Activated naive CD4-positive, alpha-beta T cell treated with anti-CD3 and anti-CD28 coated beads, Interleukin-2, amount 50 U/mL, for 72 hours (primary cell): ENCODE results near the gene HOPX. TPM values are rescaled to one million over a fixed set of nuclear protein-coding genes. Genes with fewer than 3 reads are reported as not detected.
"Not testable (repeated sequence)": the region's sequence is repeated elsewhere in the genome, so short reads cannot be mapped to it uniquely, and the experiment has no call there.

Experiments used
- ATAC-seq, 2 donors: fragments of 150-1000 bp; cut with Tn5 transposase; 2 replicates each; pipeline ENCODE4 v1.10.0; 2021; ENCODE audit warnings: mild to moderate bottlenecking in 2 of 2, moderate library complexity in 2 of 2
- DNase-seq, 2 donors: peaks; one replicate each; pipeline ENCODE4 v3.0.0; 2021 to 2022; ENCODE audit warnings: low spot score in 2 of 2
- H3K27ac Mint-ChIP-seq, 2 donors: one replicate each; pipeline ENCODE4 v1.8.0; 2022; ENCODE audit warnings: mild to moderate bottlenecking in 2 of 2, mixed read lengths in 2 of 2
- H3K36me3 Mint-ChIP-seq, 2 donors: one replicate each; pipeline ENCODE4 v1.8.0; 2022; ENCODE audit warnings: mixed read lengths in 2 of 2
- H3K9me3 Mint-ChIP-seq, 2 donors: one replicate each; pipeline ENCODE4 v1.8.0; 2022; ENCODE audit warnings: mixed read lengths in 2 of 2
- total RNA-seq, 2 donors: library from RNA; stranded (reverse); gene quantifications; one replicate each; pipeline ENCODE4 v1.2.3, GENCODE V29; 2022

Gene HOPX
- total RNA-seq, 2 donors from 2014 or later, result 21.0 to 33.5 TPM

- peaks cover 13 to 15% of the 10 kb centered on the region in 2 donors for H3K9me3 Mint-ChIP-seq
- no peak for DNase-seq
- H3K36me3 Mint-ChIP-seq, result peaks cover 22 to 23% of the 10 kb centered on the region in 2 donors
- no peak overlapping the region for H3K27ac Mint-ChIP-seq
- ATAC-seq, result no peak
These were observed 54.1 kb downstream of the HOPX start for GRCh38 chr4:56626963-56627362.

- no peak for ATAC-seq
- no peak for DNase-seq
- peaks cover 22 to 23% of the 10 kb centered on the region in 2 donors for H3K36me3 Mint-ChIP-seq
- peaks cover 13 to 15% of the 10 kb centered on the region in 2 donors for H3K9me3 Mint-ChIP-seq
- no peak overlapping the region for H3K27ac Mint-ChIP-seq
These were observed 54.7 kb downstream of the HOPX start for GRCh38 chr4:56626420-56626819.

GRCh38 chr4:56622176-56622575, 58.9 kb downstream of the HOPX start:
- Mint-ChIP-seq H3K27ac (no peak overlapping the region), H3K36me3 (peaks cover 23 to 29% of the 10 kb centered on the region in 2 donors), H3K9me3 (peaks cover 13 to 15% of the 10 kb centered on the region in 2 donors)
- ATAC-seq (no peak), DNase-seq (no peak)

- Mint-ChIP-seq H3K9me3 (peaks cover 5 to 7% of the 10 kb centered on the region in 2 donors), H3K36me3 (peaks cover 11 to 17% of the 10 kb centered on the region in 2 donors), H3K27ac (no peak overlapping the region)
- ATAC-seq (no peak), DNase-seq (no peak)
These were observed 61.3 kb downstream of the HOPX start for GRCh38 chr4:56619816-56620215.

- peaks cover 5 to 7% of the 10 kb centered on the region in 2 donors for H3K9me3 Mint-ChIP-seq
- ATAC-seq, result peak in 1 of 2 donors; percentile 92
- peaks cover 7 to 16% of the 10 kb centered on the region in 2 donors for H3K36me3 Mint-ChIP-seq
- H3K27ac Mint-ChIP-seq, result no peak overlapping the region
- DNase-seq, result no peak
These were observed 61.9 kb downstream of the HOPX start for GRCh38 chr4:56619160-56619559.

GRCh38 chr4:56618734-56619133, 62.4 kb downstream of the HOPX start:
- Mint-ChIP-seq H3K27ac (no peak overlapping the region), H3K36me3 (peaks cover 2 to 11% of the 10 kb centered on the region in 2 donors), H3K9me3 (peaks cover 2 to 3% of the 10 kb centered on the region in 2 donors)
- no peak for DNase-seq
- ATAC-seq, result no peak

GRCh38 chr4:56613101-56613862, 67.8 kb downstream of the HOPX start:
- DNase-seq (no peak), ATAC-seq (no peak)
- Mint-ChIP-seq H3K27ac (no peak overlapping the region), H3K9me3 (no peaks in the 10 kb centered on the region), H3K36me3 (peaks cover 0 to 6% of the 10 kb centered on the region in 2 donors)

- ATAC-seq (no peak), DNase-seq (no peak)
- H3K9me3 Mint-ChIP-seq, result no peaks in the 10 kb centered on the region
- H3K27ac Mint-ChIP-seq, result no peak overlapping the region
- no peaks in the 10 kb centered on the region for H3K36me3 Mint-ChIP-seq
These were observed 68.8 kb downstream of the HOPX start for GRCh38 chr4:56612282-56612681.

- no peak overlapping the region for H3K27ac Mint-ChIP-seq
These were observed 69.6 kb downstream of the HOPX start for GRCh38 chr4:56611501-56611900.

GRCh38 chr4:56610170-56610569, 70.9 kb downstream of the HOPX start:
- DNase-seq, H3K27ac Mint-ChIP-seq, ATAC-seq, H3K9me3 Mint-ChIP-seq, H3K36me3 Mint-ChIP-seq: not testable (repeated sequence)

More at GRCh38 chr4:56611501-56611900, 69.6 kb downstream of the HOPX start:
- no peak for DNase-seq
- Mint-ChIP-seq H3K36me3 (no peaks in the 10 kb centered on the region), H3K9me3 (no peaks in the 10 kb centered on the region)
- no peak for ATAC-seq

- H3K36me3 Mint-ChIP-seq, result no peaks in the 10 kb centered on the region
- DNase-seq (no peak), ATAC-seq (no peak)
- H3K27ac Mint-ChIP-seq, result no peak overlapping the region
- no peaks in the 10 kb centered on the region for H3K9me3 Mint-ChIP-seq
These were observed 73.2 kb downstream of the HOPX start for GRCh38 chr4:56607926-56608325.

GRCh38 chr4:56606385-56606784, 74.7 kb downstream of the HOPX start:
- H3K36me3 Mint-ChIP-seq, result no peaks in the 10 kb centered on the region
- no peak for ATAC-seq
- no peaks in the 10 kb centered on the region for H3K9me3 Mint-ChIP-seq
- DNase-seq, result no peak
- peak overlapping the region in 1 of 2 donors; percentile 2 for H3K27ac Mint-ChIP-seq

- DNase-seq, H3K27ac Mint-ChIP-seq, H3K36me3 Mint-ChIP-seq, H3K9me3 Mint-ChIP-seq, ATAC-seq: not testable (repeated sequence)
These were observed 75.6 kb downstream of the HOPX start for GRCh38 chr4:56605464-56605863.

GRCh38 chr4:56603297-56603696, 77.8 kb downstream of the HOPX start:
- no peak for DNase-seq
- ATAC-seq, result no peak
- no peak overlapping the region for H3K27ac Mint-ChIP-seq
- H3K36me3 Mint-ChIP-seq, result peaks cover 4 to 9% of the 10 kb centered on the region in 2 donors
- peaks cover 6 to 13% of the 10 kb centered on the region in 2 donors for H3K9me3 Mint-ChIP-seq

Other genes with a start within 250 kb of the HOPX start
- gene PPAT, start 245.7 kb downstream of the HOPX start, total RNA-seq, result 10 to 100 TPM; 34.4 to 50.8 TPM
- 100 to 1,000 TPM; 248 to 387 TPM for gene PAICS, start 245.0 kb downstream of the HOPX start, total RNA-seq
- 100 to 1,000 TPM; 152 to 179 TPM for gene SRP72, start 213.7 kb downstream of the HOPX start, total RNA-seq
- gene ARL9, start 175.5 kb downstream of the HOPX start, total RNA-seq, result under 1 TPM in 1 of 2 donors, not detected in 1; 0.35 TPM
- 1 to 10 TPM in 1 of 2 donors, not detected in 1; 1.1 TPM for gene SPINK2, start 140.4 kb upstream of the HOPX start, total RNA-seq
- 10 to 100 TPM; 39.3 to 43.5 TPM for gene REST, start 226.6 kb upstream of the HOPX start, total RNA-seq